NCI-H2107 (cell line): ENCODE measurements around the gene DHRSX.
"Not testable (repeated sequence)": the region's sequence is repeated elsewhere in the genome, so short reads cannot be mapped to it uniquely, and the experiment has no call there.

ENCODE experiments used
- DNase-seq: peaks from one replicate; lab custom pipeline; 2025; lab: John Stamatoyannopoulos, UW

DHRSX gene

GRCh38 chrX:2456091-2456490, 44.7 kb downstream of the DHRSX start:
- not testable (repeated sequence) for DNase-seq

DNA sequence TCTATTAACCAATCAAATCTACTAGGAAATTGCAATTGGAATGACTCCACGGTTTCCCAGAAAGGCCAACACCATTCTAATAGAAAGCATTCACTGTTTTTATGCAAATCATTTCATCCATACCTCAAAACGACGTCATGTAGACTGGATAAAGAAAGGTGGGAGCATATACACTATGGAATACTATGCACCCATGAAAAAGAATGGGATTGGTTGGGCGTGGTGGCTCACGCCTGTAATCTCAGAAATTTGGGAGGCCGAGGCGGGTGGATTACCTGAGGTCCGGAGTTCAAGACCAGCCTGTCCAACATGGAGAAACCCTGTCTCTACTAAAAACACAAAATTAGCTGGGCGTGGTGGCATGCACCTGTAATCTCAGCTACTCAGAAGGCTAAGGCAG, 46.2 kb downstream of the DHRSX start:
- DNase-seq, result not testable (repeated sequence)

DNA sequence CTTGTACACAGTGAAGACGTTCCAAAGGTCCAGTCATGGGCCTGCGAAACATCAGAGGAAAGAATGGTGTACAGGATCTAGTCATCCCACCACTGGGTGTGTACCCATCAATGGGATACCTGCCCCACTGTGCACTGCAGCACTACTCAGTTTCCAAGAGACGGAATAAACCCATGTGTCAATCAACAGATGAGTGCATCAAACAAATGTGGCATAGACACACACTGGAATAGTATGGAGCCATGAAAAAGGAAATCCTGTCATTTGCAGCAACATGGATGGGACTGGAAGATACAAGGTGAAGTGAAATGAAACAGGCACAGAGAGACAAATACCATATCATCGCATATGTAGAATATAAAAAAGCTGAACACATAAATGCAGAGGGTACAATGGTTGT, 48.0 kb downstream of the DHRSX start:
- DNase-seq, result no peak

GRCh38 chrX:2452317-2452784, 48.4 kb downstream of the DHRSX start:
- no peak for DNase-seq

DNA sequence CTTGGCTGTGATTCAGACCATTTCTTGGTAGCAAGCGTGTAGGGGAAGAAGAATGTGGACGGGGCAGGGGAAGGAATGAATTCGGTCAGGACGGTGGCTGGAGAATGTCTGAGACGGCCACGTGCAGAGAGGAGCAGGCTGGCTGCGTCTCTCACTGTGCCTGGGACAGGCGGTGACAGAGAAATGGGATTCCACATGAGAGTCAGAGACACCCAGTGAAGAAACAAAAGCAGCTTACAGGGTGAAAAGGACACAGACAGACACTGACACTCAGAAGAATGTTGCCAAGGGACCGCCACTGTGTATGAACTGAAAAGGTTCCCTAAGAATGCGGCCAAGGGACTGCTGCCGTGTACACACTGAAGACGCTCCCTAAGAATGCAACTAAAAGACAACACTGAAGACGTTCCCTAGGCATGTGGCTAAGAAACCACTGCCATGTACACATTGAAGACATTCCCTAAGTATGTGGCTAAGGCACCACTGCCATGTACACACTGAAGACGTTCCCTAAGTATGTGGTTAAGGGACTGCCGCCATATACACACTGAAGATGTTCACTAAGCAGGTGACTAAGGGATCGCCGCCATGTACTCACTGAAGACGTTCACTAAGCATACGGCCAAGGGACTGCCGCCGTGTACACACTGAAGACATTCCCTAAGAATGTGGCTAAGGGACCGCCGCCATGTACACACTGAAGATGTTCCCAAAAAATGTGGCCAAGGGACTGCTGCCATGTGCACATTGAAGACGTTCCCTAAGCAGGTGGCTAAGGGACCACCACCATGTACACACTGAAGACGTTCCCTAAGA, 49.1 kb downstream of the DHRSX start:
- DNase-seq, result no peak

DNA sequence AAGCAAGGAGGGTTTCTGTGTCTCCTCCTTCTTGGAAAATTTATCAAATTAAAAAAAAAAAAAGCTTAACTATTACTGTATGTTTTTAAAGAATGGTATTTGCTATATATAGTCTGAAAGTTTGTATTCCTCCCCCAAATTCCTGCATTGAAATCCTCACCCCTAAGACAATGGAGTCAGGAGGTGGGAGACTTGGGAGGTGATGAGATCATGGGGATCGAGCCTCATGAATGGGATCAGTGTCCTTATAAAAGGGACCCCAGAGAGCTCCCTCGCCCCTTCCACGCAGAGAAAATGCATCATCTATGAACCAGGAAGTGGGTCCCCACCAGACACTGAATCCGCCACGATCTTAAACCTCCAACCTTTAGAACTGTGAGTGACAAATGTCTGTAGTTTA, 50.1 kb downstream of the DHRSX start:
- no peak for DNase-seq

- no peak for DNase-seq
Measured at GRCh38 chrX:2449135-2449886, 51.5 kb downstream of the DHRSX start.

- DNase-seq, result no peak
Measured at GRCh38 chrX:2447484-2447883, 53.3 kb downstream of the DHRSX start.

DNA sequence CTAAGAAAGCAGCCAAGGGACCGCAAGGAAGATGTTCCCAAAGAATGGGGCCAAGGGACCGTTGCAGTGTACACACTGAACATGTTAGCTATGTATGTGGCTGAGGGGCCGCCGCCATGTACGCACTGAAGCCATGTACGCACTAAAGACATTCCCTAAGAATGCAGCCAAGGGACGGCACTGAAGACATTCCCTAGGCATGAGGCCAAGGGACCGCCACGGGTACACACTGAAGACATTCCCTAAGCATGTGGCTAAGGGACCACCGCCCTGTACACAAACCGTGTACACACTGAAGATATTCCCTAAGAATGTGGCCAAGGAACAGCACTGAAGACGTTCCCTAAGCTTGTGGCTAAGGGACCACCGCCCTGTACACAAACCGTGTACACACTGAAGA, 54.0 kb downstream of the DHRSX start:
- DNase-seq, result no peak

- no peak for DNase-seq
Measured at GRCh38 chrX:2445662-2446623, 54.8 kb downstream of the DHRSX start.

DNA sequence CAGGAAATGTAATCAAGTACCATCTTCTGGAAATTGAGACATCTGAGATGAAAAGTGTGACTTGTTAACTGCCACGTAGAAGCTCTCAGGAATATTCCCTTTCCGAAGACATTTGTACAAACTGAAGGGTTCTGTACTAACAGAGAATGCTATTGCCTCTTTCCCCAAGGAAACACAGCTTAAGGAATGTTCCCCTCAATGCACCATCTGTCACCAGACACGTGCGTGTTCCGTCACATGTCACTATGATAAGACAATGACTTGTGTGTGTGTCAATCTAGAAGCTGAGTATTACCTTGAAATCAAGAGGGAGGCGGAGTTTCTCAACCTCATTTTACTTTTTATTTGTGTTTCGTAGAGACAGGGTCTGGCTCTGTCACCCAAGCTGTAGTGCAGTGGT, 58.1 kb downstream of the DHRSX start:
- no peak for DNase-seq

- DNase-seq, result no peak
Measured at GRCh38 chrX:2441466-2441865, 59.3 kb downstream of the DHRSX start.

GRCh38 chrX:2439613-2440012, 61.2 kb downstream of the DHRSX start:
- no peak for DNase-seq

GRCh38 chrX:2435465-2435864, 65.3 kb downstream of the DHRSX start:
- DNase-seq, result no peak

GRCh38 chrX:2434270-2435163, 66.3 kb downstream of the DHRSX start:
- DNase-seq, result no peak

DNA sequence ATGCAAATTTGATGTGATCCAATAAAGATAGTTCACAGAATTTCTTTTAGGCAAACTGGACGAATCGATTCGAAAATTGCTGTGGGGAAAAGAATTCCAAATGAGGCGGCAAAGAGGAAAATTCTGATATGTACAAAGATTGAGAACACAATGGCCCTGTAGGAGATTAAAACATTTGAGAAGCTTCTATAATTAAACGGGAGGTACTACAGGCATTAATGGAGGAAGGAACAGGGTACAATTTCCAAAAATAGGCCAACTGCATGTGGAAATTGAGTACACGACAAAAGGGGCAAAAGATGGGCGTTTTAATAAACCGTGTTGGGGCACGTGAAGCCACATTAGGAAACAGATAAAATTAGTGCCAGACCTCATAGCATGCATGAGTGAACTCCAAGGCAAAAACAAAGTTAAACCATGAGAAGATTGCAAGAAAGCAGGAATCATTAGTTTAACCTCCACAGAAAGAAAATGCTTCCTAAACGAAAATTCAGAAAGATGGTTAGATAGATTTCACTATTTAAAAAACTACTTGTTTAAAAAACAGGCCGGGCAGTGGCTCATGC, 68.4 kb downstream of the DHRSX start:
- DNase-seq, result no peak

GRCh38 chrX:2430265-2430825, 70.4 kb downstream of the DHRSX start:
- no peak for DNase-seq

DNA sequence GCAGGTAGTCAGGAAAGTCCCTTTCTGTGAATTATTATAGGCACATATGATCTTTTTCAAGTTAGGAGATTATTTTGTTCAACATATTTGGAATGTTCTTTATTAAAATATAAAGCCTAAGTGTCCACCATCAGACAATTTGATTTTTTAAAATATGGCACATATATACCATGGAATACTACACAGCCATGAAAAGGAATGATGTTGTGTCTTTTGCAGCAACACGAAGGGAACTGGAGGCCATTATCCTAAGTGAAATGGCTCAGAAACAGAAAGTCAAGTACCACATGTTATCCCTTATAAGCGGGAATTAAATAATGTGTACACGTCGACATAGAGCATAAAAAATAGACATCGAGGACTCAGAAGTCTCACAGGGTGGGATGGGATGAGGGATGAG, 73.0 kb downstream of the DHRSX start:
- DNase-seq, result no peak

DNA sequence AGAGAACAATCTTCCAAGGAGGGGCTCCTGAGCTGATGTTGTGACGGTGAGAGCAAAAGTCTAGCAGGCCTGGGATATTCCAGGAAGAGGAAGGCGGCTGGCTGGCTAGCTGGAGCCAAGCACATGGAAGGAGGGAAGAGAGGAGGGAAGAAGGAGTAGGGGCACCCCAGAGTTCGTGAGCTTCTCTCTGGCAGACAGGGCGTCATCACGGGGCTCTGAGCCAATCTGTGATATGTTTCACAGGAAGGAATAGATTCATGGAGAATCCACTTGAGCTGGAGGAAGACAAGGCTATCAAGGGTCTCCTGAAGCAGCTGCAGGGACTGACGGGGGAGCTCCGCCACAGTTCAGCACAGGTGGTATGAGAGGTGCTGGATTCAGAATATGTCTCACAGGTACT, 73.6 kb downstream of the DHRSX start:
- no peak for DNase-seq

DNA sequence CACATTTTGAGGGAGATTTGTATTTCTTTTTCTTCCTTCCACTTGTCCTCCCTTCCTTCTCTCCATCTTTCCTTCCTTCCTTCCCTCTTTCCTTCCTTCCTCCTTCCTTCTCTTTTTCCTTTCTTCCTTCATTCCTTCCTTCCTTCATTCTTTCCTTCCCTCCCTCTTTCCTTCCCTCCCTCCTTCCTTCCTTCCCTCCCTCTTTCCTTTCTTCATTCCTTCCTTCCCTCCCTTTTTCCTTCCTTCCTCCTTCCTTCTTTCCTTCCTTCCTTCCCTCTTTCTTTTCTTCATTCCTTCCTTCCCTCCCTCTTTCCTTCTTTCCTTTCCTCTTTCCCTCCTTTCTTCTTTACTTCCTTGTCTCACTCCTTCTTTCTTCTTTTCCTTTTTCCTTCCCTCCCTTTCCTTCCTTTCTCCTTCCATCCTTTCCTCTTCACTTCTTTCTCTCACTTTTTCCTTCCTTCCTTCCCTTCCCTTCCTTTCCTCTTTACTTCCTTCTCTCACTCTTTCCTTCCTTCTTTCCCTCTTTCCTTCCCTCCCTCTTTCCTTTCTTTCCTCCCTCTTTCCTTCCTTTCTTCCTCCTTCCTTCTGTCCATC, 74.4 kb downstream of the DHRSX start:
- DNase-seq, result no peak
